Stimulated activated CD4-positive, alpha-beta T cell treated with anti-CD3 and anti-CD28 coated beads, Interleukin-1b, Interleukin-23, amount 100 ng/mL, for 48 hours (primary cell): Measurements from ENCODE around the gene ROBO2.

Source experiments
- DNase-seq: peaks from one replicate; pipeline ENCODE4 v3.0.0-alpha.2; 2020

ROBO2 gene

DNA sequence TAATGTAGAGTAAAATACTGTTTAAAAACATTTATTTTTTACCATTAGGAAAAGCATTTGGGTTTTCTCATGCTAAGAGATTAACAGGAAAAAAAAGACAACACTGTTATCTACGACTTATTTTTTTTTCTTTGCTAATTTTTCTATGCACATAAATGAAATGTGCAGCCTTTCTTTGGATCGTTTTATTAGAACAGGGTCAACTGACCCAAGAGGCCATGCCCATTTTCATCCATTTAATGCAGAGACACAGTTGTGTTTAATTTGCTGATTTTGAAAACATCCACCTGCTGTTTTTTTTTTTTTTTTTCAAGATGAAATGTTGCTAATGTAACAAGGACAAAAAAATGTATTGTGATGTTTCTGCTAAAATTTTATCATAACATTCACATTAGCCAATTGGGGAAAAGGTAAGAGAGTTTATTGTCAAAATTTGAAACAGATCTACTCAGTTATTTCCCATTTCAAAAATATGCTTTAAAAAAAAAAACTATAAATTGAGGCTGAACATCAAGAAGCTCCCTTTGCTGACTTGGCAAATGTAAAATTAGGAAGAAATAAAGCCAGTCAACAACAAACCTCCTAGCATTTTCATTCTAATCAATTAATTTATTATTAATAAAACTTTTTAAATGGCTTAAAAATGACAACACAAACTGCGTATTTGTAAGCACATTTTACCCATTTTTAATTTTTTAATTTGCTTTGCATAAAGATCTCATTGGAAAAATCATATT, 485.2 kb downstream of the ROBO2 start:
- DNase-seq, result no peak

DNA sequence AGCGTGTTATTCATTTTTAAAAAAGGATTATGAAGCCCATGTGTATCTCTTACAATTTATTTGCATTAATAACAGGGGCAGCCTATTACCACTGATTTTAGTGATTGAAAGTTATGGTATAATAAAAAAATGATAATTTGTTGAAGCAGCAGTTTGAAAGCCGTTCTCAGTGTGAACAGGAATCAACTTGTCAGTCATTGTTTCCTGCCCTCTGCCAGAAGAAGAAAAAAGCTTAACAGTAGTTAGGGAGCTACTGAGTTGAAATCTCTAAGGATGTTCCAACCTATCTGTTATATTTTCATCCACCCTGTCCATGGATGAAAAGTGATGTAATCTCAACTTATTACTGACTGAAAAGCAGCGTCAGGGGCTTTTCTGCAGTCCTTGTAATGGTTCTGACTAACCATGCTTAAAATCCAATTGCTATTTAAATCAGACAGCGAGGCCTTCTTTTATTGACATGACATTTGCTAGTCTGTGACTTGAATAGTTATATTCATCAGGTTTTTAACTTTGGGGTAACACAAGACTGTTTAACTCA, 486.7 kb downstream of the ROBO2 start:
- no peak for DNase-seq

DNA sequence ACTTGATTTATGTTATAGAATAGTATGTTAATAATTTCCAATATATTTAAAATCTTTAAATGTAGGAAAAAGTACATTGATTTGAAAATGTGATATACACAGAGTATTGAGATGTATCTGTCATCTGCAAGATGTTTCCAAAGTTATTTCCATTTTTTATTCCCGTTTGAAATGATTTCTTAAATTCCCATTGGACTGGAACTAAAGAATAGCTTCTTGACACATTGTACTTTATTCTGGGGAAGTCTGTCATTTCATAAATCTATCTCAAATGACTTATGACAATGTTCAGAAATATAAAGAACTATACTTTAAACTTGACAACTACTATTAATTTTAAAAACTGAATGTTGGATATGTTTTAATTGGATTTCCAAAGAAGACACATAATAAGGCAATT, 489.6 kb downstream of the ROBO2 start:
- no peak for DNase-seq

DNA sequence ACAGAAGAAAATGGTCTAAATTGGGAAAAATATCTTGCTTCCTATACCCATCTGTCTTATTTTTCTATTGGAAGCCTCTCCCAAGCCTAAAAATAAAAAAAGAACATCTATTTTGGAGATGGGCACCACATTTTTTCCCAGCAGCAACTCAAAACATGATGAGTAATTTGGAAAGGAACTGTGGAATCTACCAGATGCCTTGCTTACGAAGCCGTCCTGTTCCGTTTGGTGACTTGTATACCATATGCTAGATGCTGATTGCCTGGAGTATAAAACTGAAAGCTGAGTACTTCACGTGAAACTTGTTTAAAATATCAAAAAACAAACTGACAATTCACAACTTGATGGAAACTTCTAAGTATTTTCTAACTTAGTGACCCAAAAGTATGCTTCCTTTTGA, 491.0 kb downstream of the ROBO2 start:
- DNase-seq, result no peak

DNA sequence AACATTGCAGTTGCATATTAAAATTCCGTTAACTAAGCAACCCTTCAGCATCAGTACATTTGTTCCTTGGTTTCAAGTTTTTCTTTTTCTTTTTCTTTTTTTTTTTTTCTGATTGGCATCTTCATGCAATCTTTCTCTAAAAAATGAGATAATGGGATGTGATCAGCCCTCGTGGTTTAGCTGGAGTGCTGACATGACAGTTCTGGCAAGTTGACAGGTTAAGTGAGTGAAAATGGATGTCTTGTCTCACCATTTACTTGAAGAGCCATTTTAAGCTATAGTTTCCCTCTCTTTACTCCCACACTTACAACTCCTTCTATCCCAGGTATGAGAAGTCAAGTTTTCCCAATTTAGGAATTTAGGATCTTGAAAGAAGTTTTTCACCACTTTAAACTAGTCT, 495.2 kb downstream of the ROBO2 start:
- DNase-seq, result no peak

DNA sequence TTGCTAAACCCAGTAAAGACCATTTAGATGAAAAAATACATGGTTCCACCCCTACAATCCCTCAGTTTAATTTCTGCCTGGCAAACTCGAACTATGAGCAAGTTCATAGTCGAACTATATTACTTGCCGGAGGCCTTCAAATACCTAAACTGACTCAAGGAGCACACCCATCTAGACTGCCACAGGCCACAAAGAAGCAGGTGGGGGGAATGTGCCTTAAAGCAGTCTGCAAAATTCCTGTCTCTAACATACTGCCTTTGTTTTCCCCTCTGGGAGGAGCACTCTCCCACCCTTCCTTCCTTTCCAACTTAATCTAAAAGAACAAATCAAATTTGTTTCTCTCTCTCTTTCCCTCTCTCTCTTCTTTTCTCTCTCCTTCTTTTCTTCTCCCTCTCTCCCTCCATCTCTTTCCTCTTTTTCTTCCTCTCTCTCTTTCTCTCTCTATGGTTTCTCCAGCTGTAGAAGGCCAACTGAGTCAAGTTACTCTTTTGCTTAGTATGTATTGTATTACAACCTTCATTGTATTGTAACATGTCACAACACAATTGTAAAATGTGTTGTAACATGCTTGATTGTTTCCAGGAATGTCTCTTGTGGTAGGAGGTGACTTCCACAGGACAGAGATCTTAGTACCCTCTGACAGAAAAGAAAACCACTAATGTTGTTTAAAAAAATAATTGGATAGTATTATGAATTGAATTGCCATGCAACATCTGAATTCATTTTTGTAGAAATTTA, 496.3 kb downstream of the ROBO2 start:
- no peak for DNase-seq

DNA sequence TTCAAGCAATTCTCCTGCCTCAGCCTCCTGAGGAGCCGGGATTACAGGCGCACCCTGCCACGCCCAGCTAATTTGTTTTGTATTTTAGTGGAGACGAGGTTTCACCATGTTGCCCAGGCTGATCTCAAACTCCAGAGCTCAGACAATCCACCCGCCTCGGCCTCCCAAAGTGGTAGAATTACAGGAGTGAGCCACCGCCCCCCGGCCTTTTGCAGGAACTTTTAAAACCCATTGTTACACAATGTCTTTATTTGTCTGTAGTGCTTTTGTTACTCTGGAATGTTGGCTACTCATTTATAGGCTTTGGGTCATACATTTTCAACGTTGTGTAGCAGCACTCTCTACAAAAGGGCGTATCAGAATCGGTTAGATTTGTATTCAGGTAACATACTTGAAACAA, 499.1 kb downstream of the ROBO2 start:
- DNase-seq, result no peak

DNA sequence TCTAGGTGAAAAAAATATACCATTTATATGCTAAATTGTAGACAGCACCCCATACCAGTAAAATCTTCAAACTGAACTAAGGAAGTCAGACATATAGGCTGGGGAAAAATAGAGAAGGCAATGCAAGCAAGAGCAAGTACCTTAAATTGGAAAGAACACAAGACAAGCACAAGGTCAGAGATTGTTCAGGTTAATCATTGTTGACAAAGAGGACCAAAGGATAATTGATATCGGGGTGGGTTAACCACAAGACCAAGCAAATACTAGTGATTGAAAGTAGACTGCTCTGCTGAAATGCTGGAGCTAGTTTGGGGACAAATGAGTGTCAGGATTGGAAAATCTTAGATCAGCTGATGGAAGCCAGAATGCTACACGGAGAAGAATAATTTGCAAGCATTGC, 499.8 kb downstream of the ROBO2 start:
- DNase-seq, result no peak

DNA sequence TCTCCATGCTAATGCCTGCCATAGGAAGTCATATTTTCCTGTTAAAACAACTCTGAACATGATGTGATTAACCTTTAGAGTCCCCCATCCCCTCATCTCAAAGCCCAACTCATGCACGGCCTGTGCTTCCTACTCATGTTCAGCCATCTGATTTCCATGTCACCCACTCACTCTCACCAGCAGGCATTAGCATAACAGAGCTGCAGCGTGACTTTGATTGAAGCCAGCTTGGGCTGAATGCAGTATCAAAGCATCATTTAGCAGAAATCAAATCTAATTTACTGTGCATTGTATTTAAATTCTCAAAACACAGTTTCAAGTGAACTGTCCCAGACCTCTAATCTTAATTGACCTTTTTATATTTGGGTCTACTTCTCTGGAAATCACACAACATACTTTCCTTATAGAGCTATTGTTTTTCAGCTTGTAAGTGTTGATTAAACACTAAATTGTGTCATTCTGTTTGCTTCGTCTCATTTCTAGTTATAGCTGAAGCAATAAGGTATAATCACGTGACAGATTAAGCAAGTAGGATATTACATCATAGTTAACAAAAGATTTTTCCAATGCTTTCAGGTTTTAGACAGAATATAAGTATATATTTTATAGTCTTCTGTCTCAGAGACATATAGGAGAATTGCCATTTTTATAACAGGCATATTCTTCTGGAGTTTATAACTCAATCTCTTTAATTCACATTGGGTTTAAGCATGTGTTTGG, 501.5 kb downstream of the ROBO2 start:
- no peak for DNase-seq

DNA sequence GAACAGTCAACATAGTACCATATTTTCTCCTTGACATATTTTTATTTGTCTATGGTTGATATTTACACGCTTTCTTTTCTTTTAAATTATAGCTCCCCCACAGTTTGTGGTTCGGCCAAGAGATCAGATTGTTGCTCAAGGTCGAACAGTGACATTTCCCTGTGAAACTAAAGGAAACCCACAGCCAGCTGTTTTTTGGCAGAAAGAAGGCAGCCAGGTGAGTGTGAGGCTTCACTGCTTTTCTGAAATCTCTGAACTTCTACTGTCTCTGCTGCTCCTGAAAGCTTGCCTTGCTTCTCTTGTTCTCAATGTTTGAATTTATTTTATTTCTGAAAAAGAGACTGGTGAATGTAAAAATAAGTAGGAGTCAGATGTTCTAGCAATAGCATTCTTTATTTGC, 506.3 kb downstream of the ROBO2 start:
- DNase-seq, result no peak

DNA sequence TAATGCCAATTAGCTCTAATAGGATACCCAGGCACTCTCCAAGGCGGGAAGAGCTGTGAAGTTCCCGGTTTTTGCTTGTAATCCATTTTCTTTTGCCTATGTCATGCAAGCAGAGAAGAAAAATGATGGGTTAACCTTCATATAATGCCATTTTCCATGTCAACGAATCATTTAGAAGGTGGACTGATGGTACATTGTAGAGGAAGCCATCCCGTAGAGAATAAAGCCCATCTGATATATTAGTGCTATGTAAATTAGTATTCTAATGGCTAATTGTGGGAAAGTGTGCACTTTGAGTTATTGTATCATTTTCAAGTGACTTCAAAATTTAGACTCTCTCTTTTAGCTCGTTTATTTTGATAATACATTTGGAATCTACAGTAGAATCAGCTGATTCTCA, 509.1 kb downstream of the ROBO2 start:
- no peak for DNase-seq

GRCh38 chr3:77553240-77553639, 513.3 kb downstream of the ROBO2 start:
- no peak for DNase-seq

DNA sequence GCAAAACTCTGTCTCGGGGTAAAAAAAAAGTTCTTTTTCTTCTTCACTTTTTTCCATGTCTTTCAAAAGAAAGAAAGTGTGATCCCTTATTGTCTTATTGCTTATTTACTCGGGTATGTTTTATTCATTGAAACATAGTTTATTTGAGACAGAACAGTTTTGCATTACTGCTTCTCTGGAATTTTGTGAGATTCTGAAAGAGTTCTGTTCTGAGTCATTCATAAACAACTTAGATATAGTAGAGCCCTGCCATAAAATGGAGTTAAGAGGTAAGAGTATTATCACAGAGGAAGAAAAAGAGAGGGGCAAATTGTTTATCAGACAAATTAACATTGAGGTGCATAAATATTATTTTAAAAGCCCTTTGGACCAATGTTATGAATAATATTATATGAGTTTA, 522.2 kb downstream of the ROBO2 start:
- DNase-seq, result no peak

- no peak for DNase-seq
These were observed 523.1 kb downstream of the ROBO2 start for GRCh38 chr3:77563012-77563411.

GRCh38 chr3:77566055-77566454, 526.2 kb downstream of the ROBO2 start:
- DNase-seq, result no peak

DNA sequence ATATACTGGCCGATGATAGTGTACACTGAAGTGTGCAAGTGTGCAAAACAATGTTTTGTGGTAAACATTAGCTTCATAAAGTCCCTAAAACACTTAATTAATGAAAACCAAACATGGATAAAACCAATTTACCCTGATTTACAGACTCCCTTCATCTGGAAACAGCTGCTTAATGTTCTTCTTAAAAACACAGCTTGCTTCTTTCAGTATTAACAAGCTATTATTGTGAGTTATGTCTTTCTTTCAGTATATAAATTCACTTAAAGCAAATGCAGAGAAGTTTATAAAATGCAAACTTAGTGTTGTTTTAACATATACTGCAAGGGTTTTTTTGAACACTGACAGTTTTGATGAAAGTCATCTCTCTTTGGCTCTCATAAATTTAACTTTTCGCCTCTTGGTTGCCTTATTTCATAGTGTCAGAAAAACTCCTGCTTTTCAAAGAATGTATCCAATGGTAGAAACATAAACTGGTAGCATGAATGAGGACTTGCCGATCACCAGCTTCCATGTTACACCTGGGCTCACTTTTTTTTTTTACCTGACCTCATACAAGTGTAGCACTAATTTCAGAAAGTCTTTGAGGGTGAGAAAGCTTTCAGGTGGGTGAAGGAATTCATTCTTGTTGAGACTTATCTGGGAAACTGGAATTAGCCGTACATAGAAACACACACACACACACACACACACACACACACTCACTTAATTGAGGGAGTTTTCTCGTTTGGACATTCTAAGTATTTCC, 532.2 kb downstream of the ROBO2 start:
- no peak for DNase-seq

DNA sequence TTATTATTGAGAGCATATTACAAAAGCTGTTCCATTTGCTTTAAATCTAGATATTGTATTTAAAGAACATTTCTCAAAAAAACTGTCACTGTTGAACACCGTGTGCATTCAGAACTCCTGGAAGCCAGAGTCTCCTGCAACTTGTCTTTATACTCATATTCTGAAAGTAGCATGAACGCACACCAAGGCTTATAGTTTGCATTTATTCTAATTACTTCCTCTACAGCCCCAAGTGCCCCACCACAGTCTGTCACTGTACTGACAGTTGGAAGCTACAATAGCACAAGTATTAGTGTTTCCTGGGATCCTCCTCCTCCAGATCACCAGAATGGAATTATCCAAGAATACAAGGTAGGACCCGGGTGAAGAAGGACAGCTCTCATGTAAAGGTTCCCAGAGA, 537.4 kb downstream of the ROBO2 start:
- DNase-seq, result no peak

- DNase-seq, result no peak
These were observed 546.3 kb downstream of the ROBO2 start for GRCh38 chr3:77586216-77586615.

DNA sequence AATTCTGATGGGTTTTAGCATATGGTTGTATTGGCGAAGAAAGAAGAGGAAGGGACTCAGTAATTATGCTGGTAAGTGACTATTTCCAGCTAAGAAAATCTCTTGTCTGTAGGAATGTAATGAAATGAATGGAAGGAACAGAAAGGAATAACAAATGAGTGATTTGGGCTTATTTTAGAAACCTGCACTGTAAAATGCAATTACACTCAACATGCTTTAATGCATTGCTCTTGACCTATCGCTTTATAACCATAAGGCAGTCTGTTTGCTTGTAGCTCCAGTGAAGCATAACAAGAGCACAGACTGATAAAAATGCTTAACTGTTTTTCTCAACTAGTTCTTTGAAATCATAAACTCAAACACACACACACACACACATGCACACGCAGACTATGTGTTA, 549.0 kb downstream of the ROBO2 start:
- DNase-seq, result no peak

GRCh38 chr3:77590191-77590590, 550.3 kb downstream of the ROBO2 start:
- DNase-seq, result no peak

DNA sequence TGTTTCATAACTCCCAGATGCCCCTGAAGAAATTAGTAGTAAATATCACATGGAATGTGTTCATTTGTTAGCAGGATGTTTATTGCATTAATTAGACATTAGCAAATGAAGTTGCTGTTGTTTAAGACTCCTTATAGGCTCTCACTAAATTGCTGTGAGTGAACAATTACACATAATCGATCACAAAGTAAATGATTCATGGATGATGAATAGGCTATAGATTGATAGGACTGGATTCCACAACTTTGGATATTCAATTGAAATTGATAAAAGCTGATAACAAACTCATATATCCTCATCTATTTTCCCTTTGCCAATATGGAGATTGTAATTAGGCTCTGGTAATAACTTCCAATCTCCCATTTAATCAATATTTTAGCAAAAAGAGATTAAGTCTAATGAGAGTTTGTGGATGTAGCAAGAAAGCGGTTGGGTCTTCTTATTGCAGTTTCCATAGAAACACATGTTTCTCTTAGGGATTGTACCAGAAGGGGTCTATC, 555.5 kb downstream of the ROBO2 start:
- DNase-seq, result no peak

- no peak for DNase-seq
These were observed 560.0 kb downstream of the ROBO2 start for GRCh38 chr3:77599948-77600347.
